Fibroblast of skin of left biceps (primary cell): ENCODE measurements around the gene GPR32.
"Not testable (repeated sequence)": the region's sequence is repeated elsewhere in the genome, so short reads cannot be mapped to it uniquely, and the experiment has no call there.

Experiments used
- DNase-seq, 2 experiments: peaks; one replicate each; pipeline ENCODE4 v3.0.0-alpha.2; 2013; ENCODE audit warnings: low read depth in 2 of 2

Gene GPR32

DNA sequence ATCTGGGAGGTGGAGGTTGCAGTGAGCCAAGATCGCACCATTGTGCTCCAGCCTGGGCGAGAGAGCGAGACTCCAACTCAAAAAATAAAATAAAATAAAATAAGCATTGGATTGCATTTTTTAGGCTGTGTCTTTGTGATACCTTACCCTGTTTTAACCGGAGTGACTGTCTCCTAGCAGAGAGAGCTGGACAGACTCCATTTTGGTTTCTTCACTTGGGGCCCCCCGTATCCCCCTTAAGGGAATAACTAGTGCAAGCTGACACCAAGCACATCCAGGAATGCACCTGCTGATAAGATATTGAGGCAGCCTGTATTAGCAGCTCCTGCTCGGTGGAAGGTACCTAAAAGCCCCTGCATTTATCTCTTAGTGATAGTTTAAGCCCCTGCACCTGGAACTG lies 20.8 kb upstream of the GPR32 start:
- DNase-seq = no peak

DNA sequence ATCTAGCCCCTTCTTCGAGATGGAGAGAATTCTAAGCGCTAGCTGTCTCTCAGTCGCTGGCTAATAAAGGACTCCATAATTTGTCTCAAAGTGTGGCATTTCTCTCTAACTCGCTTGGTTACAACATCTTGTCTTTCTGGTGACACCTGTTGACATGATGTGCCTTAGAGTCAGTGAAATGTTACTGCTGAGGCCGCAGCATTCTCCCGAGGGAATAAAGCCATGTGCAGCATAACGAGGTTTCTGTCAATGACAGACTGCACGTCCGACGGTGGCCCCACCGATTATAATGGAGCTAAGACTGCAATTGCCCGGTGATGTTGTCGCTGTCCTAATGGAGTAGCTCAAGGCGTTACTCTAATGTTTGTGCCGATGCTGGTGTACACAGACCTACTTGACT lies 20.3 kb upstream of the GPR32 start:
- no peak for DNase-seq

DNA sequence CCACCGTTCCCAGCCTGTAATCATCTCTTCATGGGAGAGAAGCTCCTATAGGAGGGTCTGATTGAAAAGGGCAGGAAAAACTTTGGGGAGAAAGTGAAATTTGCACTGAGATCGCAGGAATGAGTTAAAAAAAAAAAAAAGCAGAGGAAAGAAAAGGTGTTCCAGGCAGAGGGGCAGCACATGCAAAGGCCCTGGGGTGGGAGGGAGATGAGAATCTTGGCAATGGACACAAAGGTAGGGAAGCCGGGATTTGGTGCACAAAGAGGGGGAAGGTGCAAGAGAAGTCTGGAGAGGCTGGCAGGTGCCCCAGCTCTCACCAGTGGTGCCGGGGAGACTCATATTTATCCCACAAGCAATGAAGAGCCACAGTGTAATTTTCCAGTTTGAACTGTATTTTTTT lies 16.4 kb upstream of the GPR32 start:
- no peak for DNase-seq

DNA sequence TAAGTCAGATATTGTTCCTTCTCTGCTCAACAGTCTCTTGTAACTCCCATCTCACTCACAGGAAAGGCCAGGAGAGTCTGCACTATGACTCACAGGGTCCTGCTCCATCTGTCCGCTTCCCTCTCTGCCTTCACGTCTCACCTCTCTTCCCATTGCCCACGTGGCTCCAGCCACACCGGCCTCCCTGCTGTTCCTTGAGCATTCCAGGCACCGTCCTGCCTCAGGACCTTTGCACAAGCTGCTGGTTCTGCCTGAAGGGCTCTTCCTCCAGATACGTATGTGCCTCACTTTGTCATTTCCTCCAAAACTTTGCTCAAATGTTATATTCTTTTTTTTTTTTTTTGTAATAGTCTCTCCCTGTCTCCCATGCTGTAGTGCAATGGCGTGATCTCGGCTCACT lies 14.0 kb upstream of the GPR32 start:
- DNase-seq = not testable (repeated sequence)

DNA sequence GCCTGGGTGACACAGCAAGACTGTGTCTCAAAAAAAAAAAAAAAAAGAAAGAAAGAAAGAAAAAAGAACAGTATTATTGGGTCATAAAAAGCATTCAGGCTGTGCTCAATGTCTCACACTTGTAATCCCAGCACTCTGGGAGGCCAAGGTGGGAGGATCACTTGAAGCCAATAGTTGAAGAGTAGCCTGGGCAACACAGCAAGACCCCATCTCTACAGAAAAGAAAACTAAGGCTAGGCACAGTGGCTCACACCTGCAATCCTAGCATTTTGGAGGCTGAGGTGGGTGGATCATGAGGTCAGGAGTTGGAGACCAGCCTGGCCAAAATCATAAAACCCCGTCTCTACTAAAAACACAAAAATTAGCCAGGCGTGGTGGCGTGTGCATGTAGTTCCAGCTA lies 12.6 kb upstream of the GPR32 start:
- DNase-seq = not testable (repeated sequence)

DNA sequence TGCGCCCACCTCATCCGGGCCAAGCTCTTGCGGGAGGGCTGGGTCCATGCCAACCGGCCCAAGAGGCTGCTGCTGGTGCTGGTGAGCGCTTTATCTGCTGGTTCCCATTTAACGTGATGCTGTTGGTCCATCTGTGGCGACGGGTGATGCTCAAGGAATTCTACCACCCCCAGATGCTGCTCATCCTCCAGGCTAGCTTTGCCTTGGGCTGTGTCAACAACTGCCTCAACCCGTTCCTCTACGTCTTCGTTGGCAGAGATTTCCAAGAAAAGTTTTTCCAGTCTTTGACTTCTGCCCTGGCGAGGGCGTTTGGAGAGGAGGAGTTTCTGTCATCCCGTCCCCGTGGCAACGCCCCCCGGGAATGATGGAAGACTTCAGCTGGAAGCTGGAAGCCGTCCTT lies 11.2 kb upstream of the GPR32 start:
- not testable (repeated sequence) for DNase-seq

DNA sequence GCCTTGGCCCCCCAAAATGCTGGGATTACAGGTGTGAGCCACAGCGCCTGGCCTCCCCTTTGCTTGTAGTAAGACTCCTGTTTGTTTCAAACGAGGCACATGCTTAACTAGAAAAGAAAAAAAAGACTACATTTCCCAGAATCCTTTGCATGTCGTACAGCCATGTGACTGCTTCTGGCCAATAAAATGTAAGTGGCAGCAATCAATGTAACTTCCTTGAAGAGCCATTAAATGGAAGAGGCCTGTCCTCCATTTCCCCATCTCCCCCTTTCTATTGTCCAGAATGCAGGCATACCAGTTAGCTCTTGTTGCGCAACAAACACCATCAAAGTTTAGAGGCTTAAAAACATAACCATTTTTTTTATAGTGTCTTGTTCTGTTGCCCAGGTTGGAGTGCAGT lies 10.4 kb upstream of the GPR32 start:
- no peak for DNase-seq

DNA sequence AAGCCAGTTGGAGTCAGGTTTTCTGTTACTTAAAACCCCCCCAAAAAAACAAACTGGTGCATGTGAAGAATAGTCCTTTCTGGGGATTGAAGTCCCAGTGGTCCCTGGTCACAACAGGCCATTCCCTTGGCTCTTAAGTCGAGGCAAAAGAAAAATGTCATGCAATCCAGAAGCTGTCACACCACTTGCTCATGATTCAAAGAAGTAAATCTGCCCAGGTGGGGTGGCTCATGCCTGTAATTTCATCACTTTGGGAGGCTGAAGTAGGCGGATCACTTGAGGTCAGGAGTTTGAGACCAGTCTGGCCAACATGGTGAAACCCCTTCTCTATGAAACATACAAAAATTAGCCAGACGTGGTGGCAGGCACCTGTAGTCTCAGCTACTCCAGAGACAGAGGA lies 8.8 kb upstream of the GPR32 start:
- not testable (repeated sequence) for DNase-seq

DNA sequence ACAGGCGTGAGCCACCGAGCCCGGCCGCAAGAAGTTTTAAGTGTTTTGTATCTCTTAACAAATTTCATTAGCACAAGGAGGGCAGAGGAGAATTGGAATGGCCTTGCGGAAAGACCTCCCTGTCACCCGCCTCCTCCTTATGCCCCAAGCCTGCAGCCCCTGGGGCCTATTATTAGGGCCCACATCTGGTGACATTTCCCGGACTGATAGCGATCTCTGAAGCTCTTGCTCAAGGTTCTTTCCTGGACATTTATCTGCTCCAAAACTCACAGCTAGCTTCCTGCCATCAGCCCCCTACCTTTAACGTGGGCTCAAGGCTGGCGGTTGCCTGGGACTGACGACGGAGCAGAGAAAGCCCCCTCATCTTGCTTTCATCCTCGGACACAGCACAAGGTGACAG lies 6.7 kb upstream of the GPR32 start:
- not testable (repeated sequence) for DNase-seq

DNA sequence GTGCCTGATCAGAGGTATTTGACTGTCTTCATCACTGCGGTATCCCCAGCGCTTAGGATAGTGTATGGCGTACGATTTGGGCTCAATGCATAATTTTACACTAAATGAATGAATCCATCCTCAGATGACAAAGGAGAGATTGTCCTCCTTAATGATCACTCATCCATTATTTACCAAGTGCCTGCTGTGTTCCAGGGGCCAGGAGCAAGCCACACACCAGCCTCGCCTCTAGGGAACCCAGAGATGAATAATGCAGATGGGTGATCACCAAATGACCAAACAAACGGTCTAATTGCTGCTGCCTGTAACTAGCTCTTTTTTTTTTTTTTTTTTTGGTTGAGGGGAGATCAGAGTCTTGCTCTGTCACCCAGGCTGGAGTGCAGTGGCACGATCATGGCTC lies 5.9 kb upstream of the GPR32 start:
- no peak for DNase-seq

DNA sequence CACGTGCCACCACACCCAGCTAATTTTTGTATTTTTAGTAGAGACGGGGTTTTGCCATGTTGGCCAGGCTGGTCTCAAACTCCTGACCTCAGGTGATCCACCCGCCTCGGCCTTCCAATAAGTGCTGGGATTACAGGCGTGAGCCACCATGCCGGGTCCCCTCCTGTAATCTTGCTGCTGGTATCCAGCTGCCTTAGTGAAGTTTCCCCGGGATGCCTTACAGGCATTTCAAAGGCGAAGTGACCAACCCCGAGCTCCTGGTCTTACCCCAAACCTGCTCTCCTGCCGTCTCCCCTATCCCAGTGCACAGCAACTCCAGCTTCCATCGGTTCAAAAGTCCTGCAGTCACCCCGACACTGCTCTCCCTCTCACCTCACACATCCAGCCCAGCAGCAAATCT lies 3.5 kb upstream of the GPR32 start:
- not testable (repeated sequence) for DNase-seq

DNA sequence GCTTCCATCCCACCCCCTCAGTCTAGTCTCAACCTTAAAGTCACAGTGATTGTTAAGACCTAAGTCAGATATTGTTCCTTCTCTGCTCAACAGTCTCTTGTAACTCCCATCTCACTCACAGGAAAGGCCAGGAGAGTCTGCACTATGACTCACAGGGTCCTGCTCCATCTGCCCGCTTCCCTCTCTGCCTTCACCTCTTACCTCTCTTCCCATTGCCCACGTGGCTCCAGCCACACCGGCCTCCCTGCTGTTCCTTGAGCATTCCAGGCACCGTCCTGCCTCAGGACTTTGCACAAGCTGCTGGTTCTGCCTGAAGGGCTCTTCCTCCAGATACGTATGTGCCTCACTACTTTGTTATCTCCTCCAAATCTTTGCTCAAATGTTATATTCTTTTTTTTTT lies 3.0 kb upstream of the GPR32 start:
- not testable (repeated sequence) for DNase-seq

DNA sequence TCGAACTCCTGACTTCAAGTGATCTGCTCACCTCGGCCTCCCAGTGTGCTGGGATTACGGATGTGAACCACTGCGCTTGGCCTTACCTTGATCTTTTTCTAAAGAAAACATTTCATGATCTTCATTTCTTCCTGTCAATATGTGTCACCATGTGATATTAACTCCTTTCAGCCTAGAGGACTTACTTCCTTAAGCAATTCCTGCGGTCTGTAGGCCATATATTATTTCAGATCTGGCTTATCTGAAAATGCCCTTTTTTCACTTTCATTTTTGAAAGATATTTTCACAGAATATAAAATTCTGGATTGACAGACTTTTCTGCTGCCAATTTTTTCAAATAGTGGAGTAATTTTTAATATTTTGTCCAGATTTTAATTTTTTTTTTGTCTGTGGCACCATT lies 2.0 kb upstream of the GPR32 start:
- no peak for DNase-seq

DNA sequence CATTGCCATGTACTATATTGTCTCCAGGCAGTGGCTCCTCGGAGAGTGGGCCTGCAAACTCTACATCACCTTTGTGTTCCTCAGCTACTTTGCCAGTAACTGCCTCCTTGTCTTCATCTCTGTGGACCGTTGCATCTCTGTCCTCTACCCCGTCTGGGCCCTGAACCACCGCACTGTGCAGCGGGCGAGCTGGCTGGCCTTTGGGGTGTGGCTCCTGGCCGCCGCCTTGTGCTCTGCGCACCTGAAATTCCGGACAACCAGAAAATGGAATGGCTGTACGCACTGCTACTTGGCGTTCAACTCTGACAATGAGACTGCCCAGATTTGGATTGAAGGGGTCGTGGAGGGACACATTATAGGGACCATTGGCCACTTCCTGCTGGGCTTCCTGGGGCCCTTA lies 624 bp downstream of the GPR32 start:
- DNase-seq = no peak

DNA sequence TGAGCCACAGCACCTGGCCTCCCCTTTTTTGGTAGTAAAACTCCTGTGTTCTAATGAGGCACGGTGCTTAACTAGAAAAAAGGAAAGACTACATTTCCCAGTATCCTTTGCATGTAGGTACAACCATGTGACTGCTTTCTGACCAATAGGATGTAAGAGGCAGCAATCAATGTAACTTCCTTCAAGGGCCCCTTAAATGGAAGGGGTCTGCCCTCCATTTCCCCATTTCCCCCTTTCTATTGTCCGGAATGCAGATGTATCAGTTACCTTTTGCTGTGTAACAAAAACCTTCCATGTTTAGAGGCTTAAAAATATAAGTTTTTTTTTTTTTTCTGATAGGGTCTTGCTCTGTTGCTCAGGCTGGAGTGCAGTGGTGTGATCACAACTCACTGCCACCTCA lies 2.2 kb downstream of the GPR32 start:
- no peak for DNase-seq

DNA sequence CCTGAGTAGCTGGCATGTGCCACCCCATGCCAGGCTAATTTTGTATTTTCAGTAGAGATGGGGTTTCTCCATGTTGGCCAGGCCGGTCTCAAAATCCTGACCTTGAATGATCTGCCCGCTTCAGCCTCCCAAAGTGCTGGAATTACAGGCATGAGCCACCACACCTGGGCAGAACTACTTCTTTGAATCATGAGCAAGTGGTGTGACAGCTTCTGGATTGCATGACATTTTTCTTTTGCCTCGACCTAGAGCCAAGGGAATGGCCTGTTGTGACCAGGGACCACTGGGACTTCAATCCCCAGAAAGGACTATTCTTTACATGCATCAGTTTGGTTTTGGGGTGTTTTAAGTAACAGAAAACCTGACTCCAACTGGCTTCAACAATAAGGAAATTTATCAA lies 2.6 kb downstream of the GPR32 start:
- DNase-seq = not testable (repeated sequence)

DNA sequence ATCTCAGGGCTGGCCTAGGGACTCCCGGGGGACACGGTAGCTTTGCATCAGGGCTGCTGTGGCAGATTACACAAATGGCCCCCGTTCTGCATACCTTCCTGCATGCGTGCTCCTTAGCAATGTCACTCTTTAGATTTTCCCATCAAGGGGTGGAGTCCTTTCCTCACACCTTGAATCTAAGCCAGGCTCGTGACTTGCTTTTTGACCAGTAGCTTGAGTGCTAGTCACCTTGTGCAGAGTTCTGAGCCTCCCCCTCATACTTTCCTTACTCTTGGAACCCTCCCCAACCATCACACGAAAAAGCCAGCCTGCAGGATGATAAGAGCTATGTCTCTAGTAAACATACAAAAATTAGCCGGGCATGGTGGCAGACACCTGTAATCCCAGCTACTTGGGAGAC lies 3.2 kb downstream of the GPR32 start:
- not testable (repeated sequence) for DNase-seq

DNA sequence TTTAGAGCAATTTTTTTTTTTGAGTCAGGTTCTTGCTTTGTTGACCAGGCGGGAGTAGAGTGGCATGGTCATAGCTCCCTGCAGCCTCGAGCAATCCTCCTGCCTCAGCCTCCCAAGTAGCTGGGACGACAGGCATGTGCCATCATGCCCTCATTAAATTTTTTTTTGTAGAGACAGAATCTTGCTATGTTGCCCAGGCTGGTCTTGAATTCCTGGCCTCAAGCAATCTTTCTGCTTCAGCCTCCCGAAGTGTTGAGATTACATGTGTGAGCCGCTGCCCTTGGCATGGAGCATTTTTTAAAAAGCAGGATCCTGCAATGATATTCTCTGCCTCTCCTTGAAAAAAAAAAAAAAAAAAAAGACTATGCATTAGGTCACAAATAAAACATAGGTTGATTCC lies 5.9 kb downstream of the GPR32 start:
- no peak for DNase-seq

DNA sequence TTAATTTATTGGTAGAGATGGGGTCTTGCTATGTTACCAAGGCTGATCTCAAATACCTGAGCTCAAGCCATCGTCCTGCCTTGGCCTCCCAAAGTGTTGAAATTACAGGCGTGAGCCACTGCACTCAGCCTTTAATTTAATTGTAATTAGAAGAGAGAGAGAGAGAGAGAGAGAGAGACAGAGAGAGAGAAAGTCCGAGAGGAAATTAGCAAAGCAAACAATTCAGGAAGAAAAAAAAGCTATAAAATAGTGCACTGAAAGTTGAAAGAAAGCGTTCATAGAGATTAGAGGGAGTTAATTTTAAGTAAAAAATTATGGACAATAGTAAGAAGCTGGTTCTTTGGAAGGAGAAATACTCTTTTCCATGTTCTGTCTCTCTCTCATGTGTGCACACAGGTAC lies 7.0 kb downstream of the GPR32 start:
- no peak for DNase-seq

DNA sequence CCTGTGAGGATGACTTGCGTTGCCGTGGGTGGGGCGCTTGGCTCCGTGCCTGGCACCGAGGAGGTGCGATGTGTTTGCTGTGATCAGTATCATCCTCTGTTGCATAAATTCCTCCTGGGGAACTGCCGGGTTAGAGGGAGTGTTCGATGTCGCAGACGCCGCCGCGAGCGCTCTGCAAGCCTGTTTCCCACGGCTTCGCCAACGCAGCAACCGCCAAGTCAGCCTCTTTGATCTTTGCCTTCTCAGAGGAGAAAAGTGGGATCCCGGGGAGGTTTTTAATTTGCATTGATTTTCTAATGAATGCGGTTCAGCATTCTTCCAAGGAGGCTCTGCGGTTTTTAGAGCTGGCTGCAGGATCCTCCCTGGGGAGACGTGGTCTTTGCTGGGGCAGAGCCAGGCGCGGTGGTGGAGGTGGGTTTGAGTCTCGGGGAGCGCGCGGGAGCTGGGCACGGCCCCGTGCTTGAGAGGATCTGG lies 7.6 kb downstream of the GPR32 start:
- no peak for DNase-seq

DNA sequence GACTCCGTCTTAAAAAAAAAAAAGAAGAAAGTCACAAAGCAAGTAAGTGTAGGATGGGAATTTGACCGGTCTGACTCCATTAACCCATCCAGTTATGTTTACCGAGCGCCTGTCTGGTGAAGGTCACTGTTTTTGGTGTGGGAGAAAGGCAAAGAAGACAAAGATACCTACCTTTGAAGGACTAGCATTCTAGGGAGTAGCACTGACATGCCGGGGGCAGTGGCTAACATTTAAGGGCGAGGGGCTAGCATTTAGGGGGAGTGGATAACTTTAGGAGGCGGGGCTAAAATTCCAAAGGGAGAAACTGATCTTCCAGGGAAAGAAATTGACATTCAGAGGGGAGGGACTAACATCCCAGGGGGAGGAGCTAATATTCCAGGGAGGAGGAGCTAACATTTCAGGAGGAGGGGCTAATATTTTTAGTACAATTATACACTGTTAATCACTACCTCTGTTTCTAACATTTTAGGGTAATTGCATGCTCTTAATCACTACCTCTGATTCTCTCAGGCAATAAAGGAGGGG lies 8.7 kb downstream of the GPR32 start:
- DNase-seq = no peak

DNA sequence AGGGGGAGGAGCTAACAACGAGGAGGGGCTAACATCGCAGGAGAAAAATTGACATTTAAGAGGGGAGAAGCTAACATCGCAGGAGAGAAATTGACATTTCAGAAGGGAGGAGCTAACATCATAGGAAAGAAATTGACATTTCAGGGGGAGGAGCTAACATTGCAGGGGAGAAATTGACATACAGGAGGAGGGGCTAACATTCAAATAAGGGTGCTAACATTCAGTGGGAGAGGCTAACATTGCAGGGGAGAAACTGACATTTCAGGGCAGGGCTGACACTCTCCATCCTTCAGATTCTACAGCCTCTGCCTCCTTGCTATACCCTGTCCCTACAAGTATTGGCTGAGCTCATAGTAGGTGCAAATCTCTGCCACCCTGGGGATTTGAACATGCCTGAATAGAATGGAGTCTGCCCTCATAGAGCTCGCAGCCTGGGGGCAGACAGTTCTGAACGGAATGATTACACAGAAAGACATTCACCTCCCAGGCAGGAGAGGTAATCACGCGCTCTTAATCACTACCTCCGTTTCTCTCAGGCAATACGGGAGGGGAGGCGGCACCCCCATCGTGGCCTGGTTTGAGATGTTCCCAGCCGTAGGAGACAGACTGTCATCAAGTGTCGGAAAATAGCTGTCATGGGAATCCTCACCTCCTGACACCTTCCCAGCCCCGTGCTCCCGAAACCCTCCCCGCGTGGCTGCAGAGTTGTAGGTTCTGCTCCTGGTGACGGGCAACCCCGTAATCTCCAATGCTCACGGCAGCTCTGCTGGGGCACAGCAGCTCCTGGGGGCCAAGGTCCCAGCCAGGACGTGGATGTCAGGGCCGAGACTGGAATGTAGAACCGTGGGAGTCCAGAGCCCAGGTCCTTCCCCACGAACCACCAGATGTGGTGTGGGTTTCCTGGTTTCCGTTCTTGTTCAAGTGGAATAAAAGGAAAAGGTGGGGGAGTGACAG lies 9.5 kb downstream of the GPR32 start:
- DNase-seq = no peak

DNA sequence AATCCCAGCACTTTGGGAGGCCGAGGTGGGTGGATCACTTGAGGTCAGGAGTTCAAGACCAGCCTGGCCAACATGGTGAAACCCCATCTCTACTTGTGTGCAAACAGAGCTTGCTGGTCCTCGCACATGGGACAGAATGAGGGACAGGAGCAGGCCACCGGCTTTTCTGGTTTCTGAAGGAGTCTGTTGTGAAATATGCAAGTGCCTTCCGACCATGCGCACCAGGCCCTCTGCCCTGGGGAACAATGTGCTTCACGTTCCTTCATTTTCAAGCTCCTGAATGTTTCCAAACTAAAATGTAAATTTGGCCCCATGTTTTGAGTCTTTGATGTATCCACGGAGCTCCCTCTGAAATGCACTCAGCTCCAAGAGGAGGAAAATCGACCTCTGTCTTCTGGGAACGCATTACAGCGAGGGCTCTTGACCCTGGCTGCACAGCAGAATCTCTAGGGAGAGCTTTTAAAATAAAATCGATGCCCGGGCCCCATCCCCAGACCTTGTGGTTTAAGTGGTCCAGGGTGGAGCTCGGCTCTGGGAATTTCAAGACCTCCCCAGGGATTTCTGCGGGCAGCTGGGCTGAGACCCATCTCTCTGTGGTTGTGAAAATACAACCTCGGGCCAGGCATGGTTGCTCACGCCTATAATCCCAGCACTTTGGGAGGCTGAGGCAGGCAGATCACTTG lies 10.6 kb downstream of the GPR32 start:
- no peak for DNase-seq
